HEK293 (cell line): ENCODE data around the gene NCDN.

Experiments
- ATF2 ChIP-seq: fragments of 450-650 bp; formaldehyde crosslinking; IDR thresholded peaks from 2 replicates; pipeline ENCODE4 v1.5.1; 2016; ENCODE audit warnings: missing biosample characterization, missing genetic modification characterization, low read depth
- BCL11A ChIP-seq: fragments of 450-650 bp; formaldehyde crosslinking; IDR thresholded peaks from 2 replicates; pipeline ENCODE4 v1.5.1; 2016; ENCODE audit warnings: low read depth, missing biosample characterization, missing genetic modification characterization
- CTCF ChIP-seq: fragments of 450-650 bp; formaldehyde crosslinking; IDR thresholded peaks from 2 replicates; pipeline ENCODE4 v1.5.1; 2016; ENCODE audit warnings: missing biosample characterization, missing genetic modification characterization
- KLF10 ChIP-seq: fragments of 450-650 bp; IDR thresholded peaks from 2 replicates; pipeline ENCODE4 v1.5.1; 2018; ENCODE audit warnings: missing biosample characterization, mild to moderate bottlenecking, missing genetic modification characterization
- ZNF221 ChIP-seq: fragments of 450-650 bp; formaldehyde crosslinking; IDR thresholded peaks from 2 replicates; pipeline ENCODE4 v1.5.1; 2017; ENCODE audit warnings: missing biosample characterization, missing genetic modification characterization, borderline replicate concordance
- ZNF302 ChIP-seq: fragments of 450-650 bp; formaldehyde crosslinking; IDR thresholded peaks from 2 replicates; pipeline ENCODE4 v1.5.1; 2016; ENCODE audit warnings: missing biosample characterization, missing genetic modification characterization, low read depth
- ZNF335 ChIP-seq: fragments of 450-650 bp; formaldehyde crosslinking; conservative IDR thresholded peaks from 2 replicates; pipeline ENCODE4 v1.5.1; 2016; ENCODE audit warnings: missing biosample characterization, missing genetic modification characterization
- ZNF677 ChIP-seq: fragments of 450-650 bp; IDR thresholded peaks from 2 replicates; pipeline ENCODE4 v1.5.0; 2018; ENCODE audit warnings: missing biosample characterization, mild to moderate bottlenecking, missing genetic modification characterization, moderate library complexity
- ZNF692 ChIP-seq: fragments of 450-650 bp; formaldehyde crosslinking; IDR thresholded peaks from 2 replicates; pipeline ENCODE4 v1.5.1; 2016; ENCODE audit warnings: missing biosample characterization, missing genetic modification characterization
- ZNF76 ChIP-seq: fragments of 450-650 bp; formaldehyde crosslinking; IDR thresholded peaks from 2 replicates; pipeline ENCODE4; 2016; ENCODE audit warnings: low read depth, missing biosample characterization, missing genetic modification characterization, borderline replicate concordance

GRCh38 chr1:35507947-35508346 is 49.7 kb upstream of the NCDN start:
- TF ChIP-seq CTCF (no peak), BCL11A (tag by site-specific recombination) (no peak), ZNF221 (tag by site-specific recombination) (no peak), ZNF677 (no peak), ZNF335 (no peak), ATF2 (tag by site-specific recombination) (no peak), ZNF302 (no peak), ZNF692 (tag by site-specific recombination) (no peak), KLF10 (tag by site-specific recombination) (no peak), ZNF76 (no peak)
